NCI-H345 treated with DMSO at 0.1 percent for 48 hours (cell line): Measurements from ENCODE around the gene BBS1.
A peak's percentile ranks its signal among the peaks of the same experiment; 100 is the strongest.

Experiments
- DNase-seq: peaks from one replicate; lab custom pipeline; 2025; ENCODE audit not compliant: unreplicated experiment; lab: John Stamatoyannopoulos, UW

The BBS1 gene

GRCh38 chr11:66477263-66478201 lies 32.9 kb upstream of the BBS1 start:
- no peak for DNase-seq

GRCh38 chr11:66478729-66479393 lies 31.6 kb upstream of the BBS1 start:
- no peak for DNase-seq

GRCh38 chr11:66479394-66480116 lies 30.9 kb upstream of the BBS1 start:
- peak; percentile 87 for DNase-seq

GRCh38 chr11:66480117-66480938 lies 30.1 kb upstream of the BBS1 start, which contains the start of gene DPP3:
Gene DPP3, plus strand, starts transcription at chr11:66480434. Its CDS starts 1,767 bp downstream, at chr11:66482201.
- peak; percentile 96 for DNase-seq

- DNase-seq = no peak
These were observed 25.5 kb upstream of the BBS1 start for GRCh38 chr11:66484806-66485380.

- no peak for DNase-seq
These were observed 21.5 kb upstream of the BBS1 start for GRCh38 chr11:66488957-66489356.

- DNase-seq = peak; percentile 91
These were observed 20.8 kb upstream of the BBS1 start for GRCh38 chr11:66489636-66490035.

GRCh38 chr11:66491315-66491935 lies 19.0 kb upstream of the BBS1 start:
- DNase-seq = no peak

GRCh38 chr11:66492161-66492865 lies 18.1 kb upstream of the BBS1 start:
- DNase-seq = no peak

- DNase-seq = no peak
These were observed 17.3 kb upstream of the BBS1 start for GRCh38 chr11:66493130-66493529.

GRCh38 chr11:66494458-66494857 lies 16.0 kb upstream of the BBS1 start:
- no peak for DNase-seq

GRCh38 chr11:66494935-66495334 lies 15.5 kb upstream of the BBS1 start:
- DNase-seq = no peak

GRCh38 chr11:66495401-66495854 lies 15.0 kb upstream of the BBS1 start:
- DNase-seq = no peak

- DNase-seq = no peak
These were observed 13.2 kb upstream of the BBS1 start for GRCh38 chr11:66497206-66497605.

- DNase-seq = no peak
These were observed 11.9 kb upstream of the BBS1 start for GRCh38 chr11:66498506-66498905.

GRCh38 chr11:66505276-66505816 lies 5.1 kb upstream of the BBS1 start:
- no peak for DNase-seq

- DNase-seq = no peak
These were observed 1.3 kb upstream of the BBS1 start for GRCh38 chr11:66509131-66509561.

GRCh38 chr11:66510990-66511339 lies 530 bp downstream of the BBS1 start:
- no peak for DNase-seq

- no peak for DNase-seq
These were observed 13.2 kb downstream of the BBS1 start for GRCh38 chr11:66523611-66524010.
